GM12878 (cell line): Measurements from ENCODE around the gene KCNK13. TPM values are rescaled to one million over a fixed set of nuclear protein-coding genes. Genes with fewer than 3 reads are reported as not detected.

Experiments used
- ATAC-seq: fragments of 200-7000 bp; cut with Tn5 transposase; 3 replicates; pipeline ENCODE4 v1.9.1; 2020; ENCODE audit warnings: mild to moderate bottlenecking, moderate library complexity
- BruUV-seq: library from RNA; stranded (reverse); fragments of 400-500 nt; replicated peaks from 2 replicates; lab custom pipeline; 2021; lab: Mats Ljungman, UMichigan
- CTCF ChIA-PET: fragments of 300-600 bp; sonication (Branson Sonifier 250); formaldehyde crosslinking; extraction: SDS; loops from one replicate; lab custom pipeline; 2021; ENCODE audit warnings: inconsistent platforms; lab: Yijun Ruan, JAX
- POLR2A ChIA-PET: fragments of 350-600 bp; formaldehyde crosslinking; extraction: SDS; loops from one replicate; lab custom pipeline; 2021; ENCODE audit warnings: inconsistent platforms; lab: Charles Lee
- RAD21 ChIA-PET: fragments of 300-600 bp; sonication (Branson Sonifier 250); formaldehyde crosslinking; loops from one replicate; lab custom pipeline; 2023; ENCODE audit warnings: antibody characterized with exemption; ENCODE audit not compliant: unreplicated experiment; lab: Charles Lee
- SMC1A ChIA-PET: fragments of 300-600 bp; sonication (Branson Sonifier 250); formaldehyde crosslinking; loops from one replicate; lab custom pipeline; 2023; ENCODE audit not compliant: unreplicated experiment, uncharacterized antibody; lab: Charles Lee
- DNase-seq: peaks from one replicate; pipeline ENCODE4 v3.0.0-alpha.2; 2011; ENCODE audit warnings: low read depth, low spot score
- FAIRE-seq: peaks from 3 replicates; lab custom pipeline; 2011; peaks lifted over from hg19 to GRCh38; lab: Jason Lieb, UNC
- H2AFZ ChIP-seq: 2 replicates; pipeline ENCODE4 v1.6.0; 2011; ENCODE audit warnings: low read depth, low read length, control low read depth; ENCODE audit not compliant: control insufficient read depth
- H3K27ac ChIP-seq: 2 replicates; pipeline ENCODE4 v1.5.1; 2011; ENCODE audit warnings: control low read depth; ENCODE audit not compliant: control insufficient read depth, insufficient read depth
- H3K27me3 ChIP-seq, 2 experiments: replicated peaks in 1 of 2; 2 replicates each; pipeline versions ENCODE4 v1.6.0 to v1.6.1; 2011; ENCODE audit warnings: low read length in 1 of 2; ENCODE audit not compliant: control insufficient read depth in 2 of 2, insufficient read depth in 2 of 2
- H3K36me3 ChIP-seq, 2 experiments: 2 replicates each; pipeline ENCODE4 v1.5.1; 2011; ENCODE audit warnings: low read length in 1 of 2; ENCODE audit not compliant: control insufficient read depth in 2 of 2, insufficient read depth in 2 of 2
- H3K4me1 ChIP-seq: 2 replicates; pipeline ENCODE4 v1.6.1; 2011; ENCODE audit warnings: mild to moderate bottlenecking, low read length, moderate library complexity, mixed read lengths; ENCODE audit not compliant: control insufficient read depth, insufficient read depth
- H3K4me2 ChIP-seq: 2 replicates; pipeline ENCODE4 v1.6.0; 2011; ENCODE audit warnings: control low read depth; ENCODE audit not compliant: control insufficient read depth, insufficient read depth
- H3K4me3 ChIP-seq: fragments of 200-600 bp; sonication (generic); 2 replicates; pipeline ENCODE4 v1.5.1; 2016
- H3K79me2 ChIP-seq: 2 replicates; pipeline ENCODE4 v1.6.0; 2011; ENCODE audit warnings: low read length; ENCODE audit not compliant: control insufficient read depth, insufficient read depth
- H3K9ac ChIP-seq: 2 replicates; pipeline ENCODE4 v1.8.0; 2011; ENCODE audit warnings: low read length, control low read depth, mixed read lengths; ENCODE audit not compliant: control insufficient read depth, insufficient read depth
- H3K9me3 ChIP-seq: replicated peaks from 3 replicates; pipeline ENCODE4 v1.5.1; 2011; ENCODE audit warnings: mild to moderate bottlenecking, low read length; ENCODE audit not compliant: control insufficient read depth, insufficient read depth
- H4K20me1 ChIP-seq: 2 replicates; pipeline ENCODE4 v1.6.0; 2011; ENCODE audit not compliant: control insufficient read depth, insufficient read depth
- E4F1 ChIP-seq: fragments of 450-650 bp; IDR thresholded peaks from 2 replicates; pipeline ENCODE4 v1.6.1; 2018; ENCODE audit warnings: borderline replicate concordance, mild to moderate bottlenecking; ENCODE audit not compliant: partially characterized antibody
- KLF5 ChIP-seq: fragments of 450-650 bp; IDR thresholded peaks from 2 replicates; pipeline ENCODE4 v1.6.1; 2014; ENCODE audit warnings: mild to moderate bottlenecking; ENCODE audit not compliant: partially characterized antibody
- MEF2B ChIP-seq: fragments of 450-650 bp; IDR thresholded peaks from 2 replicates; pipeline ENCODE4 v1.6.1; 2018; ENCODE audit warnings: mild to moderate bottlenecking, moderate library complexity; ENCODE audit not compliant: partially characterized antibody, poor library complexity, severe bottlenecking
- ZBTB11 ChIP-seq: fragments of 450-650 bp; formaldehyde crosslinking; IDR thresholded peaks from 2 replicates; pipeline ENCODE4 v1.5.0; 2022; ENCODE audit warnings: mild to moderate bottlenecking, missing genetic modification characterization
- ZBTB40 ChIP-seq: fragments of 450-650 bp; IDR thresholded peaks from 2 replicates; pipeline ENCODE4 v1.6.1; 2016; ENCODE audit warnings: mild to moderate bottlenecking, moderate library complexity, borderline replicate concordance
- ZSCAN29 ChIP-seq: fragments of 450-650 bp; IDR thresholded peaks from 2 replicates; pipeline ENCODE4 v1.6.1; 2017; ENCODE audit warnings: mild to moderate bottlenecking, moderate library complexity
- WGBS: methylation state at CpG from one replicate; pipeline ENCODE4 v1.1.6; 2016; ENCODE audit warnings: low lambda C conversion rate; ENCODE audit not compliant: insufficient replicate concordance, insufficient coverage; ENCODE audit errors: missing lambda C conversion rate; 5-methylcytosine and 5-hydroxymethylcytosine counted together
- in situ Hi-C: fragments of 300-500 bp; cut with MboI; formaldehyde crosslinking; loops from 9 replicates; pipeline ENCODE4 v1.14.3; 2018; ENCODE audit warnings: mixed read lengths
- intact Hi-C: fragments of 100-400 bp; cut with micrococcal nuclease; formaldehyde crosslinking; loops from one replicate; pipeline ENCODE4 v1.14.2; 2022; ENCODE audit not compliant: unreplicated experiment
- polyA plus RNA-seq, 11 experiments: library from polyadenylated mRNA; depleted of rRNA in 4 of 11; unstranded in 6 of 11; stranded (reverse) in 5 of 11; fragments of >200 nt; fragmentation: Nextera tagmentation in 4 of 11; fragmentation: Illumina TruSeq in 1 of 11; extraction: Ambion mirVana in 4 of 11; extraction: Trizol in 1 of 11; gene quantifications; 1 replicate in 1 of 11; 2 replicates in 10 of 11; pipeline versions ENCODE4 v1.2.1 to v1.2.3, GENCODE V29; 2011 to 2016; ENCODE audit warnings: inconsistent platforms in 2 of 11, missing spikeins in 2 of 11, low read depth in 1 of 11
- total RNA-seq, 4 experiments: library from RNA; depleted of rRNA in 3 of 4; stranded (reverse); fragments of >200 nt in 3 of 4; fragmentation: Illumina TruSeq in 1 of 4; extraction: Trizol in 1 of 4; gene quantifications; 2 replicates each; pipeline versions ENCODE4 v1.2.1 to v1.2.3, GENCODE V29; 2013 to 2021

Gene KCNK13
- total and polyA plus RNA-seq, 10 of the 15 experiments (the other 5 are each of a cell fraction or from before 2014, with no cell fraction given), result not detected

GRCh38 chr14:90126260-90126659, 64.5 kb downstream of the KCNK13 start:
- in situ Hi-C loops, result no loop called here
- no peak for FAIRE-seq
- no peaks in the 10 kb centered on the region for H3K4me1 ChIP-seq

More at GRCh38 chr14:90126260-90126659, 64.5 kb downstream of the KCNK13 start:
- ChIA-PET SMC1A (no interaction called here), CTCF (no interaction called here), RAD21 (no interaction called here), POLR2A (no interaction called here)
- TF ChIP-seq ZBTB11 (no peak), KLF5 (no peak), MEF2B (no peak), ZBTB40 (no peak), ZSCAN29 (no peak), E4F1 (no peak)
- no peak overlapping the region for H2AFZ ChIP-seq
- no peak for DNase-seq
- 67% methylated on average over 15 of the region's 15 CpGs for WGBS
- no peak overlapping the region for H3K27ac ChIP-seq
- H3K27me3 ChIP-seq, result no peaks in the 10 kb centered on the region; a peak in 2 of 4 replicates
- no peaks in the 10 kb centered on the region for H3K36me3 ChIP-seq
- no TSS peak for BruUV-seq
- ATAC-seq, result no peak
- intact Hi-C loops, result no loop called here
- H3K9ac ChIP-seq, result no peak overlapping the region
- H3K79me2 ChIP-seq, result no peaks in the 10 kb centered on the region
- H3K4me2 ChIP-seq, result no peak overlapping the region
- no peak overlapping the region for H3K4me3 ChIP-seq
- no peaks in the 10 kb centered on the region for H4K20me1 ChIP-seq
- H3K9me3 ChIP-seq, result no peaks in the 10 kb centered on the region
